HCT116 (cell line): Measurements from ENCODE around the gene DPP10. TPM values are rescaled to one million over a fixed set of nuclear protein-coding genes. Genes with fewer than 3 reads are reported as not detected.

Experiments
- ATAC-seq: fragments of 200-7000 bp; cut with Tn5 transposase; 2 replicates; pipeline ENCODE4 v1.9.1; 2020; ENCODE audit warnings: mild to moderate bottlenecking, moderate library complexity
- BruUV-seq: library from RNA; stranded (reverse); fragments of 400-500 nt; replicated peaks from 2 replicates; lab custom pipeline; 2021; lab: Mats Ljungman, UMichigan
- CTCF ChIA-PET: fragments of 300-600 bp; sonication (Branson Sonifier 250); formaldehyde crosslinking; loops from one replicate; lab custom pipeline; 2021; ENCODE audit warnings: antibody characterized with exemption; lab: Charles Lee
- POLR2A ChIA-PET: fragments of 300-600, 350-600 bp; sonication (Branson Sonifier 250); formaldehyde crosslinking; loops from one replicate; lab custom pipeline; 2021; ENCODE audit warnings: antibody characterized with exemption; lab: Charles Lee
- RAD21 ChIA-PET, 2 experiments: fragments of 300-600 bp; sonication (Branson Sonifier 250); formaldehyde crosslinking; loops; one replicate each; lab custom pipeline; 2023; ENCODE audit warnings: low total read pairs in 2 of 2; ENCODE audit not compliant: uncharacterized antibody in 2 of 2, unreplicated experiment in 2 of 2, low non-redundant PET in 1 of 2; lab: Charles Lee
- DNase-seq: peaks from one replicate; pipeline ENCODE4 v3.0.0-alpha.2; 2010; ENCODE audit warnings: low read depth, low spot score
- H2AFZ ChIP-seq: fragments of 200-600 bp; shearing (Covaris generic), sonication (generic); 2 replicates; pipeline ENCODE4 v1.6.1; 2017; ENCODE audit warnings: low read depth, mixed run types, mixed read lengths, antibody characterized with exemption, low read length; ENCODE audit not compliant: poor library complexity, severe bottlenecking
- H3K27ac ChIP-seq: 2 replicates; pipeline ENCODE4 v1.5.1; 2012; ENCODE audit warnings: low read depth, low read length
- H3K27me3 ChIP-seq: fragments of 200-600 bp; sonication (generic); 2 replicates; pipeline ENCODE4 v1.6.1; 2016; ENCODE audit warnings: mixed run types, low read length, mixed read lengths; ENCODE audit not compliant: insufficient read depth
- H3K36me3 ChIP-seq, 2 experiments: fragments of 200-500 bp in 1 of 2; fragments of 200-600 bp in 1 of 2; sonication (Bioruptor generic) in 1 of 2; sonication (generic) in 1 of 2; 2 replicates each; pipeline versions ENCODE4 v1.5.1 to v1.6.1; 2014 to 2016; ENCODE audit warnings: low read length in 2 of 2, inconsistent platforms in 1 of 2, mixed read lengths in 1 of 2, mixed run types in 1 of 2; ENCODE audit not compliant: insufficient read depth in 2 of 2, control insufficient read depth in 1 of 2
- H3K4me1 ChIP-seq, 2 experiments: fragments of 200-600 bp in 1 of 2; sonication (generic) in 1 of 2; 2 replicates each; pipeline versions ENCODE4 v1.5.1 to v1.6.1; 2012 to 2017; ENCODE audit warnings: low read length in 2 of 2, inconsistent platforms in 1 of 2, mild to moderate bottlenecking in 1 of 2, mixed read lengths in 1 of 2, mixed run types in 1 of 2, moderate library complexity in 1 of 2; ENCODE audit not compliant: insufficient read depth in 2 of 2, control insufficient read depth in 1 of 2
- H3K4me2 ChIP-seq: fragments of 200-600 bp; sonication (generic); 2 replicates; pipeline ENCODE4 v1.6.1; 2017; ENCODE audit warnings: mixed run types, low read length, mixed read lengths
- H3K4me3 ChIP-seq, 2 experiments: fragments of 200-600 bp in 1 of 2; sonication (generic) in 1 of 2; replicated peaks in 1 of 2; 2 replicates each; pipeline ENCODE4 v1.5.1; 2011 to 2016; ENCODE audit warnings: low read length in 2 of 2, control low read depth in 1 of 2, low read depth in 1 of 2, mild to moderate bottlenecking in 1 of 2, mixed read lengths in 1 of 2, mixed run types in 1 of 2
- H3K79me2 ChIP-seq: fragments of 200-600 bp; sonication (generic); 2 replicates; pipeline ENCODE4 v1.6.1; 2017; ENCODE audit warnings: mild to moderate bottlenecking, mixed run types, low read length, moderate library complexity, mixed read lengths; ENCODE audit not compliant: insufficient read depth
- H3K9ac ChIP-seq: fragments of 200-600 bp; sonication (generic); 2 replicates; pipeline ENCODE4 v1.6.1; 2016; ENCODE audit warnings: low read length, mixed read lengths
- H3K9me2 ChIP-seq: fragments of 200-600 bp; sonication (generic), shearing (Covaris generic); 2 replicates; pipeline ENCODE4 v1.6.1; 2017; ENCODE audit warnings: mixed run types, mild to moderate bottlenecking, moderate library complexity; ENCODE audit not compliant: insufficient read depth
- H3K9me3 ChIP-seq, 2 experiments: fragments of 200-500 bp in 1 of 2; fragments of 200-600 bp in 1 of 2; sonication (Bioruptor generic) in 1 of 2; sonication (generic) in 1 of 2; 2 replicates each; pipeline ENCODE4 v1.6.1; 2014 to 2017; ENCODE audit warnings: low read length in 2 of 2, mixed read lengths in 2 of 2, inconsistent platforms in 1 of 2, low read depth in 1 of 2, mild to moderate bottlenecking in 1 of 2, mixed run types in 1 of 2, moderate library complexity in 1 of 2; ENCODE audit not compliant: control insufficient read depth in 1 of 2, insufficient read depth in 1 of 2
- H4K20me1 ChIP-seq: fragments of 200-600 bp; sonication (generic), shearing (Covaris generic); 2 replicates; pipeline ENCODE4 v1.6.1; 2017; ENCODE audit warnings: mixed run types, mild to moderate bottlenecking, moderate library complexity; ENCODE audit not compliant: insufficient read depth
- EZH2phosphoT487 ChIP-seq: fragments of 200-600 bp; IDR thresholded peaks from 2 replicates; pipeline ENCODE4 v1.6.1; 2018; ENCODE audit warnings: antibody characterized with exemption, borderline replicate concordance
- POLR2A ChIP-seq: IDR thresholded peaks from 2 replicates; pipeline ENCODE4 v1.7.0; 2011; ENCODE audit warnings: borderline replicate concordance; ENCODE audit not compliant: insufficient read depth, insufficient read length; ENCODE audit errors: extremely low read depth
- POLR2AphosphoS5 ChIP-seq: IDR thresholded peaks from 2 replicates; pipeline ENCODE4 v1.6.1; 2011; ENCODE audit warnings: mild to moderate bottlenecking, low read depth, low read length, moderate library complexity
- RAD21 ChIP-seq: IDR thresholded peaks from 2 replicates; pipeline ENCODE4 v1.6.1; 2012; ENCODE audit warnings: low read depth, mild to moderate bottlenecking
- SP1 ChIP-seq: IDR thresholded peaks from 2 replicates; pipeline ENCODE4 v1.6.1; 2012; ENCODE audit warnings: low read depth
- SRF ChIP-seq: IDR thresholded peaks from 2 replicates; pipeline ENCODE4 v1.6.1; 2012; ENCODE audit warnings: low read depth
- TCF7L2 ChIP-seq: IDR thresholded peaks from 2 replicates; pipeline ENCODE4 v1.7.0; 2011; ENCODE audit warnings: borderline replicate concordance, inconsistent platforms; ENCODE audit not compliant: insufficient read depth, insufficient read length; ENCODE audit errors: extremely low read depth
- YY1 ChIP-seq: IDR thresholded peaks from 2 replicates; pipeline ENCODE4 v1.6.1; 2011; ENCODE audit warnings: low read length, low read depth, moderate library complexity, mild to moderate bottlenecking; ENCODE audit not compliant: insufficient replicate concordance; ENCODE audit errors: extremely low read depth
- ZFX ChIP-seq: fragments of 450-650 bp; IDR thresholded peaks from 2 replicates; pipeline ENCODE4 v1.6.1; 2017
- intact Hi-C: fragments of 100-400 bp; cut with micrococcal nuclease; formaldehyde crosslinking; loops from 2 replicates; pipeline ENCODE4 v1.10.0; 2022
- total RNA-seq: library from RNA; stranded (reverse); gene quantifications from one replicate; pipeline ENCODE4 v1.2.1, GENCODE V29; 2021; ENCODE audit not compliant: unreplicated experiment
- TF ChIP-seq, protein P1 (sequence below): IDR thresholded peaks from 2 replicates; pipeline ENCODE4 v1.6.1; 2012
- TF ChIP-seq, protein P2 (sequence below): IDR thresholded peaks from 2 replicates; pipeline ENCODE4 v1.6.1; 2012; ENCODE audit warnings: low read depth

The DPP10 gene
- total RNA-seq, 1 experiment from 2014 or later = not detected

DNA sequence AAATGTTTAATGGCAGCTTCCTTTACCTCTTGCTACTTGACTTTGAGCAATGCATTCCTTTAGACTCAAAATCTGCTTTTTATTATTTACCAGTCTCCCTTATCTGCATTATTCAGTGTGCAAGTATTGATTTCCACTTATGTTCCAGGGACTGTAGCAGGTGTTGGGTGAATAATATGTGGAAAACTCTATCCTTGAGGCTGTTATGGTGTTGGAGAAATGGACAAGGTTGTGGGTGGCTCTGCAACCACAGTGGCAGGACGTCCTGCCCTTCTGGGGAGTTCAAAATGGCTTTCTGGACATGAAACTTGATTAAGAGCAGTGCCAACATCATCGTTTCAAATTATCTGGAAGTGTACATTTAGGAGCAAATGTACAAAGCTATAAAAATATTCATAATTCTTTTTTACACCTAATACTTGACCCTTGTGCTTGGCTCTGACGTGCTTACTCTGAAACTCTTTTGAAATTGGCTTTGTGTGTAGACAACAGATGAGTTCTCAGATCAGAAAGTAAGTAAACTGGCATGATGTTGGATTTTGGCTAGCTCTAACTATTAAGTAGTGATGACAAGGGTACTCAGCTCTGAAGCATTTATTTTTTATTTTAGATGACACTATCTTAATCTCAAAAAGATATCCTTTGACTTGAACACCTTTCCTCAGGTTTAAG, 766.2 kb downstream of the DPP10 start:
- H4K20me1 ChIP-seq = no peaks in the 10 kb centered on the region
- DNase-seq (no peak), ATAC-seq (no peak)
- H3K27me3 ChIP-seq = no peaks in the 10 kb centered on the region
- no peak overlapping the region for H2AFZ ChIP-seq
- RAD21 ChIA-PET = no interaction called here
- BruUV-seq = no TSS peak
- H3K4me3 ChIP-seq = no peak overlapping the region
- H3K27ac ChIP-seq = no peak overlapping the region
- peaks cover 0 to 21% of the 10 kb centered on the region in 2 experiments; a peak in 2 of 4 replicates for H3K9me3 ChIP-seq
- H3K4me1 ChIP-seq = no peaks in the 10 kb centered on the region
- POLR2A ChIA-PET = no interaction called here
- no peak for TF ChIP-seq YY1
- TF ChIP-seq, protein P1, sequence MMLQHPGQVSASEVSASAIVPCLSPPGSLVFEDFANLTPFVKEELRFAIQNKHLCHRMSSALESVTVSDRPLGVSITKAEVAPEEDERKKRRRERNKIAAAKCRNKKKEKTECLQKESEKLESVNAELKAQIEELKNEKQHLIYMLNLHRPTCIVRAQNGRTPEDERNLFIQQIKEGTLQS = no peak
- TF ChIP-seq ZFX = no peak
- TF ChIP-seq SRF = no peak
- TF ChIP-seq, protein P2, sequence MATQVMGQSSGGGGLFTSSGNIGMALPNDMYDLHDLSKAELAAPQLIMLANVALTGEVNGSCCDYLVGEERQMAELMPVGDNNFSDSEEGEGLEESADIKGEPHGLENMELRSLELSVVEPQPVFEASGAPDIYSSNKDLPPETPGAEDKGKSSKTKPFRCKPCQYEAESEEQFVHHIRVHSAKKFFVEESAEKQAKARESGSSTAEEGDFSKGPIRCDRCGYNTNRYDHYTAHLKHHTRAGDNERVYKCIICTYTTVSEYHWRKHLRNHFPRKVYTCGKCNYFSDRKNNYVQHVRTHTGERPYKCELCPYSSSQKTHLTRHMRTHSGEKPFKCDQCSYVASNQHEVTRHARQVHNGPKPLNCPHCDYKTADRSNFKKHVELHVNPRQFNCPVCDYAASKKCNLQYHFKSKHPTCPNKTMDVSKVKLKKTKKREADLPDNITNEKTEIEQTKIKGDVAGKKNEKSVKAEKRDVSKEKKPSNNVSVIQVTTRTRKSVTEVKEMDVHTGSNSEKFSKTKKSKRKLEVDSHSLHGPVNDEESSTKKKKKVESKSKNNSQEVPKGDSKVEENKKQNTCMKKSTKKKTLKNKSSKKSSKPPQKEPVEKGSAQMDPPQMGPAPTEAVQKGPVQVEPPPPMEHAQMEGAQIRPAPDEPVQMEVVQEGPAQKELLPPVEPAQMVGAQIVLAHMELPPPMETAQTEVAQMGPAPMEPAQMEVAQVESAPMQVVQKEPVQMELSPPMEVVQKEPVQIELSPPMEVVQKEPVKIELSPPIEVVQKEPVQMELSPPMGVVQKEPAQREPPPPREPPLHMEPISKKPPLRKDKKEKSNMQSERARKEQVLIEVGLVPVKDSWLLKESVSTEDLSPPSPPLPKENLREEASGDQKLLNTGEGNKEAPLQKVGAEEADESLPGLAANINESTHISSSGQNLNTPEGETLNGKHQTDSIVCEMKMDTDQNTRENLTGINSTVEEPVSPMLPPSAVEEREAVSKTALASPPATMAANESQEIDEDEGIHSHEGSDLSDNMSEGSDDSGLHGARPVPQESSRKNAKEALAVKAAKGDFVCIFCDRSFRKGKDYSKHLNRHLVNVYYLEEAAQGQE = no peak
- TF ChIP-seq RAD21 = no peak
- no peak for TF ChIP-seq POLR2AphosphoS5
- no peak for TF ChIP-seq SP1
- no peak for TF ChIP-seq POLR2A
- TF ChIP-seq EZH2phosphoT487 = no peak
- no peak for TF ChIP-seq TCF7L2
- H3K79me2 ChIP-seq = no peaks in the 10 kb centered on the region
- no peaks in the 10 kb centered on the region for H3K9me2 ChIP-seq
- no peak overlapping the region for H3K4me2 ChIP-seq
- no peaks in the 10 kb centered on the region for H3K36me3 ChIP-seq
- CTCF ChIA-PET = no interaction called here
- H3K9ac ChIP-seq = no peak overlapping the region
- intact Hi-C loops = no loop called here
